OCI-LY3 (cell line): ENCODE results near the gene SAFB2.

ENCODE experiments used
- H2AFZ ChIP-seq: fragments of 200-600, 300-600 bp; shearing (Covaris generic); 2 replicates; pipeline ENCODE4 v1.6.0; 2014; ENCODE audit warnings: antibody characterized with exemption, low read depth, low read length
- H3K27ac ChIP-seq: fragments of 200-600, 300-600 bp; sonication (generic); 2 replicates; pipeline ENCODE4 v1.5.1; 2014; ENCODE audit warnings: mild to moderate bottlenecking, low read length, moderate library complexity, mixed read lengths
- H3K27me3 ChIP-seq: fragments of 200-600, 300-600 bp; sonication (generic); 2 replicates; pipeline ENCODE4 v1.6.1; 2014; ENCODE audit warnings: low read depth, low read length, mixed read lengths
- H3K36me3 ChIP-seq: fragments of 200-600, 300-600 bp; sonication (generic); replicated peaks from 2 replicates; pipeline ENCODE3; 2014; ENCODE audit warnings: low read depth, low read length, mixed read lengths
- H3K4me1 ChIP-seq: fragments of 300-600, 200-600 bp; sonication (generic); 2 replicates; pipeline ENCODE4 v1.6.1; 2014; ENCODE audit warnings: low read length, mixed read lengths
- H3K4me2 ChIP-seq: fragments of 200-600, 300-600 bp; sonication (generic); 2 replicates; pipeline ENCODE4 v1.6.1; 2014; ENCODE audit warnings: low read length, mixed read lengths
- H3K4me3 ChIP-seq: fragments of 300-600, 200-600 bp; sonication (generic); 2 replicates; pipeline ENCODE4 v1.5.1; 2014; ENCODE audit warnings: antibody characterized with exemption, mild to moderate bottlenecking, low read length, moderate library complexity
- H3K79me2 ChIP-seq: fragments of 300-600, 200-600 bp; shearing (Covaris generic); 2 replicates; pipeline ENCODE4 v1.6.1; 2014; ENCODE audit warnings: mild to moderate bottlenecking, low read length, mixed read lengths
- H3K9ac ChIP-seq: fragments of 300-600, 200-600 bp; shearing (Covaris generic); 2 replicates; pipeline ENCODE4 v1.6.0; 2014; ENCODE audit warnings: mild to moderate bottlenecking, low read length, moderate library complexity
- H3K9me3 ChIP-seq: fragments of 200-600, 300-600 bp; shearing (Covaris generic); 2 replicates; pipeline ENCODE4 v1.6.1; 2014; ENCODE audit warnings: low read length, mixed read lengths; ENCODE audit not compliant: insufficient read depth
- H4K20me1 ChIP-seq: fragments of 200-600, 300-600 bp; sonication (generic); 2 replicates; pipeline ENCODE4 v1.6.1; 2016; ENCODE audit warnings: low read length, mixed read lengths; ENCODE audit not compliant: insufficient read depth
- EZH2phosphoT487 ChIP-seq: fragments of 200-600 bp; shearing (Covaris generic); IDR thresholded peaks from 2 replicates; pipeline ENCODE4 v1.6.1; 2018; ENCODE audit warnings: antibody characterized with exemption, mixed run types, low read depth
- TF ChIP-seq, protein P1 (sequence below): fragments of 200-600, 300-600 bp; sonication (generic); IDR thresholded peaks from 2 replicates; pipeline ENCODE4 v1.5.1; 2014; ENCODE audit warnings: antibody characterized with exemption, low read length, low read depth

Gene SAFB2

GRCh38 chr19:5637971-5638370 is 15.4 kb upstream of the SAFB2 start:
- no peak for TF ChIP-seq EZH2phosphoT487
- TF ChIP-seq, protein P1, sequence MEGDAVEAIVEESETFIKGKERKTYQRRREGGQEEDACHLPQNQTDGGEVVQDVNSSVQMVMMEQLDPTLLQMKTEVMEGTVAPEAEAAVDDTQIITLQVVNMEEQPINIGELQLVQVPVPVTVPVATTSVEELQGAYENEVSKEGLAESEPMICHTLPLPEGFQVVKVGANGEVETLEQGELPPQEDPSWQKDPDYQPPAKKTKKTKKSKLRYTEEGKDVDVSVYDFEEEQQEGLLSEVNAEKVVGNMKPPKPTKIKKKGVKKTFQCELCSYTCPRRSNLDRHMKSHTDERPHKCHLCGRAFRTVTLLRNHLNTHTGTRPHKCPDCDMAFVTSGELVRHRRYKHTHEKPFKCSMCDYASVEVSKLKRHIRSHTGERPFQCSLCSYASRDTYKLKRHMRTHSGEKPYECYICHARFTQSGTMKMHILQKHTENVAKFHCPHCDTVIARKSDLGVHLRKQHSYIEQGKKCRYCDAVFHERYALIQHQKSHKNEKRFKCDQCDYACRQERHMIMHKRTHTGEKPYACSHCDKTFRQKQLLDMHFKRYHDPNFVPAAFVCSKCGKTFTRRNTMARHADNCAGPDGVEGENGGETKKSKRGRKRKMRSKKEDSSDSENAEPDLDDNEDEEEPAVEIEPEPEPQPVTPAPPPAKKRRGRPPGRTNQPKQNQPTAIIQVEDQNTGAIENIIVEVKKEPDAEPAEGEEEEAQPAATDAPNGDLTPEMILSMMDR = no peak
- Histone ChIP-seq H3K9me3 (no peaks in the 10 kb centered on the region), H3K4me2 (no peak overlapping the region), H3K27ac (no peak overlapping the region), H4K20me1 (peaks cover 91% of the 10 kb centered on the region), H3K27me3 (no peaks in the 10 kb centered on the region), H3K4me1 (peaks cover 13% of the 10 kb centered on the region), H3K9ac (no peak overlapping the region), H2AFZ (no peak overlapping the region), H3K4me3 (no peak overlapping the region), H3K79me2 (peaks cover 100% of the 10 kb centered on the region), H3K36me3 (peaks cover 56% of the 10 kb centered on the region)

GRCh38 chr19:5635427-5635826 is 12.9 kb upstream of the SAFB2 start:
- H3K9ac ChIP-seq = no peak overlapping the region
- H3K4me3 ChIP-seq = no peak overlapping the region
- peaks cover 13% of the 10 kb centered on the region for H3K4me1 ChIP-seq
- no peak overlapping the region for H2AFZ ChIP-seq
- no peaks in the 10 kb centered on the region for H3K9me3 ChIP-seq
- H3K4me2 ChIP-seq = no peak overlapping the region
- H3K27ac ChIP-seq = no peak overlapping the region
- H3K79me2 ChIP-seq = peaks cover 100% of the 10 kb centered on the region
- TF ChIP-seq, protein P1 = no peak
- no peak for TF ChIP-seq EZH2phosphoT487
- peaks cover 89% of the 10 kb centered on the region for H4K20me1 ChIP-seq
- peaks cover 55% of the 10 kb centered on the region for H3K36me3 ChIP-seq
- H3K27me3 ChIP-seq = no peaks in the 10 kb centered on the region

GRCh38 chr19:5632657-5633056 is 10.1 kb upstream of the SAFB2 start:
- no peak for TF ChIP-seq EZH2phosphoT487
- TF ChIP-seq, protein P1 = no peak
- no peak overlapping the region for H3K4me3 ChIP-seq
- H3K9ac ChIP-seq = no peak overlapping the region
- peaks cover 31% of the 10 kb centered on the region for H3K4me1 ChIP-seq
- H3K36me3 ChIP-seq = peaks cover 70% of the 10 kb centered on the region
- H4K20me1 ChIP-seq = peaks cover 91% of the 10 kb centered on the region
- H3K27ac ChIP-seq = no peak overlapping the region
- H3K27me3 ChIP-seq = no peaks in the 10 kb centered on the region
- H2AFZ ChIP-seq = no peak overlapping the region
- no peaks in the 10 kb centered on the region for H3K9me3 ChIP-seq
- H3K79me2 ChIP-seq = peaks cover 100% of the 10 kb centered on the region
- H3K4me2 ChIP-seq = no peak overlapping the region

DNA sequence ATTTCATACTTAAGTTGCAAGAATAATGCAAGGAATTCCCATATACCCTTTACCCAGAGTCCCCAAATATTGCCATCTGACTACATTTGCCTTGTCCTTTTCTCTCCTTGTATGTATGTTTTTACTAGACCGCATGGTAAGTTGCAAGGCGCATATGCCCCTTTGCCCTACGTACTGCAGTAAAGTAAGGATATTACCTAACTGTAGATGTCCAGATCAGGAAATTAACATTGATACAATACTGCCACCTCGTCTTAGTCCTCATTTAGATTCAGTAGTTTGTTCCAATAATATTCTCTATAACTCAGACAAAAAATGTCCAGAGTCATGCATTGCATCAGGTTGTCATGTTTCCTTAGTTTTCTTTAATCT is 9.7 kb upstream of the SAFB2 start:
- peaks cover 69% of the 10 kb centered on the region for H3K36me3 ChIP-seq
- no peak overlapping the region for H3K4me2 ChIP-seq
- H3K79me2 ChIP-seq = peaks cover 100% of the 10 kb centered on the region
- no peak overlapping the region for H3K27ac ChIP-seq
- no peaks in the 10 kb centered on the region for H3K27me3 ChIP-seq
- H3K4me3 ChIP-seq = no peak overlapping the region
- H4K20me1 ChIP-seq = peaks cover 91% of the 10 kb centered on the region
- TF ChIP-seq EZH2phosphoT487 = no peak
- TF ChIP-seq, protein P1 = no peak
- H2AFZ ChIP-seq = no peak overlapping the region
- no peak overlapping the region for H3K9ac ChIP-seq
- H3K9me3 ChIP-seq = no peaks in the 10 kb centered on the region
- peaks cover 35% of the 10 kb centered on the region for H3K4me1 ChIP-seq
